Sigmoid colon (tissue), 7 donors: ENCODE results near the gene BCL2L12. TPM values are rescaled to one million over a fixed set of nuclear protein-coding genes. Genes with fewer than 3 reads are reported as not detected.
"Not testable (repeated sequence)": the region's sequence is repeated elsewhere in the genome, so short reads cannot be mapped to it uniquely, and the experiment has no call there.

ENCODE experiments used
- DNase-seq: peaks from one replicate; pipeline ENCODE4 v3.0.0-alpha.2; 2019
- H3K27ac ChIP-seq, 4 donors: fragments of 200-600 bp; sonication (generic); one replicate each; pipeline ENCODE4 v1.5.1; 2016 to 2019; ENCODE audit warnings: mild to moderate bottlenecking in 1 of 4
- H3K27me3 ChIP-seq, 3 donors: fragments of 200-600 bp; sonication (generic); one replicate each; pipeline ENCODE4 v1.5.1; 2019; ENCODE audit warnings: mild to moderate bottlenecking in 1 of 3
- H3K36me3 ChIP-seq, 4 donors: fragments of 200-600 bp; sonication (generic); one replicate each; pipeline ENCODE4 v1.5.1; 2016 to 2019
- H3K4me1 ChIP-seq, 4 donors: fragments of 200-600 bp; sonication (generic); one replicate each; pipeline ENCODE4 v1.5.1; 2017 to 2019
- H3K4me3 ChIP-seq, 4 donors: fragments of 200-600 bp; sonication (generic); one replicate each; pipeline ENCODE4 v1.5.1; 2017 to 2019; ENCODE audit warnings: mild to moderate bottlenecking in 2 of 4, moderate library complexity in 1 of 4
- H3K9me3 ChIP-seq, 4 donors: fragments of 200-600 bp in 3 of 4; sonication (generic) in 3 of 4; one replicate each; pipeline versions ENCODE4 v1.5.1 to v1.6.1; 2013 to 2019
- EP300 ChIP-seq, 4 donors: sonication (generic); formaldehyde crosslinking; IDR thresholded peaks; one replicate each; pipeline ENCODE4 v1.6.1; 2017; ENCODE audit warnings: antibody characterized with exemption in 4 of 4
- POLR2A ChIP-seq, 2 donors: fragments of 450-650 bp; IDR thresholded peaks; one replicate each; pipeline ENCODE4 v1.6.1; 2016; ENCODE audit warnings: antibody characterized with exemption in 2 of 2, mild to moderate bottlenecking in 2 of 2, moderate library complexity in 2 of 2
- POLR2AphosphoS5 ChIP-seq, 4 donors: sonication (generic); formaldehyde crosslinking; IDR thresholded peaks; one replicate each; pipeline ENCODE4 v1.6.1; 2017; ENCODE audit warnings: antibody characterized with exemption in 4 of 4
- WGBS, 2 donors: extraction: QIAGEN DNeasy Blood & Tissue Kit; methylation state at CpG; one replicate each; pipeline ENCODE4 v1.1.7; 2013; 5-methylcytosine and 5-hydroxymethylcytosine counted together
- intact Hi-C: fragments of 100-400 bp; cut with DNase I; formaldehyde crosslinking; loops from one replicate; pipeline ENCODE4 v1.15.1; 2023
- polyA plus RNA-seq, 3 donors: library from polyadenylated mRNA; stranded (reverse); fragments of 200-250 nt; gene quantifications; one replicate each; pipeline ENCODE4 v1.2.3, GENCODE V29; 2013
- total RNA-seq, 4 donors: library from RNA; depleted of rRNA; stranded (reverse); fragments of >200 nt; gene quantifications; one replicate each; pipeline ENCODE4 v1.1.0, GENCODE V29; 2016
- TF ChIP-seq, protein P1 (sequence below), 4 experiments: fragments of 450-650 bp in 3 of 4; fragments of 200-600 bp in 1 of 4; IDR thresholded peaks; one replicate each; pipeline ENCODE4 v1.5.1; 2016 to 2019; ENCODE audit warnings: antibody characterized with exemption in 4 of 4, mild to moderate bottlenecking in 3 of 4, moderate library complexity in 2 of 4
- donor health status: healthy with polysubstance abuse.
- donor health status: Bipolar disorder and iron deficiency.
- donor health status: healthy.

The BCL2L12 gene
- total and polyA plus RNA-seq, 7 donors = 4.6 to 43.6 (median 9.0) TPM

DNA sequence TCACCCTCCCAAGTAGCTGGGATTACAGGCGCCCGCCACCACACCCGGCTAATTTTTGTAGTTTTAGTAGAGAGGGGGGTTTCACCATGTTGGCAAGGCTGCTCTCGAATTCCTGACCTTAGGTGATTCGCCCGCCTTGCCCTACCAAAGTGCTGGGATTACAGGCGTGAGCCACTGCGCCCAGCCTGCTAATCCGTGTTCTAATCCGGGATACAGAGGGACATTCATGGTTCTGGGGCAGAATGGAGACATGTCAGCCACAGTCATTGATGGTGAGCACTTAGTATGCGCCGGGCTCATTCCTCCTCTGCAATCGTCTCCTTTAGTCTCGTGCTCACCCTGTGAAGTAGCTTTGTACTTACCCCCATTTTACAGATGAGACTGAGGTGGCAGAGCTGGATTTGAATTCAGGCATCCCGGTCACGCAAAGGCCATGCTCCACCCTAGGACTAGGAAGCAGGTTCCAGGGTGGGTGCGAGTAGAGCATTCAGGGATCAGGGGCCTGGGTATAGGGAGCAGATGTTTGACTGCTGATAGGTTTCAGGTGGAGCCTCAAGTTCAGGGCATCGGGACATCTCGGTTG, 34.0 kb upstream of the BCL2L12 start:
- Histone ChIP-seq H3K4me1 (peaks cover 0 to 27% (median 21%) of the 10 kb centered on the region in 4 donors), H3K9me3 (no peaks in the 10 kb centered on the region), H3K27ac (peak overlapping the region in 1 of 4 donors; percentile 54), H3K4me3 (no peak overlapping the region), H3K27me3 (no peaks in the 10 kb centered on the region), H3K36me3 (peaks cover 0 to 32% (median 14%) of the 10 kb centered on the region in 4 donors)
- 83 to 91% methylated on average over 19 of the region's 19 CpGs for WGBS, 2 donors
- no peak for DNase-seq
- TF ChIP-seq, protein P1, sequence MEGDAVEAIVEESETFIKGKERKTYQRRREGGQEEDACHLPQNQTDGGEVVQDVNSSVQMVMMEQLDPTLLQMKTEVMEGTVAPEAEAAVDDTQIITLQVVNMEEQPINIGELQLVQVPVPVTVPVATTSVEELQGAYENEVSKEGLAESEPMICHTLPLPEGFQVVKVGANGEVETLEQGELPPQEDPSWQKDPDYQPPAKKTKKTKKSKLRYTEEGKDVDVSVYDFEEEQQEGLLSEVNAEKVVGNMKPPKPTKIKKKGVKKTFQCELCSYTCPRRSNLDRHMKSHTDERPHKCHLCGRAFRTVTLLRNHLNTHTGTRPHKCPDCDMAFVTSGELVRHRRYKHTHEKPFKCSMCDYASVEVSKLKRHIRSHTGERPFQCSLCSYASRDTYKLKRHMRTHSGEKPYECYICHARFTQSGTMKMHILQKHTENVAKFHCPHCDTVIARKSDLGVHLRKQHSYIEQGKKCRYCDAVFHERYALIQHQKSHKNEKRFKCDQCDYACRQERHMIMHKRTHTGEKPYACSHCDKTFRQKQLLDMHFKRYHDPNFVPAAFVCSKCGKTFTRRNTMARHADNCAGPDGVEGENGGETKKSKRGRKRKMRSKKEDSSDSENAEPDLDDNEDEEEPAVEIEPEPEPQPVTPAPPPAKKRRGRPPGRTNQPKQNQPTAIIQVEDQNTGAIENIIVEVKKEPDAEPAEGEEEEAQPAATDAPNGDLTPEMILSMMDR (IDR thresholded peaks at IDR 0.05) = no peak
- peak in 2 of 4 donors; percentile 14 to 36 for TF ChIP-seq POLR2AphosphoS5 (IDR thresholded peaks at IDR 0.05)
- intact Hi-C loops = no loop called here

DNA sequence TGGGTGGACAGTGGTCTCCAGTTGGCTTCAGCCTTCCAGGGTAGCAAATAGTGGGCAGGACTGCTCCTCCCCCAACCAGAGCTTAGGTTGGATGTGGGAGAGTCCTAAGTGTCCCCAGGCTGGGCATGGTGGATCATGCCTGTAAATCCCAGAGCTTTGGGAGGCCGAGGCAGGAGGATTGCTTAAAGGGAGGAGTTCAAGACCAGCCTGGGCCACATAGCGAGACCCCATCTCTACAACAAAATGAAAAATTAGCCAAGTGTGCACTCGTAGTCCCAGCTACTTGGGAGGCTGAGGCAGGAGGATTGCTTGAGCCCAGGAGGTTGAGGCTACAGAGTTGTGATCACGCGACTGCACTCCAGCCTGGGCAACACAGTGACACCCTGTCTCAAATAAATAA, 33.2 kb upstream of the BCL2L12 start:
- Histone ChIP-seq H3K27ac (no peak overlapping the region), H3K27me3 (no peaks in the 10 kb centered on the region), H3K4me1 (peaks cover 0 to 34% (median 28%) of the 10 kb centered on the region in 4 donors), H3K36me3 (peaks cover 0 to 27% (median 11%) of the 10 kb centered on the region in 4 donors), H3K4me3 (no peak overlapping the region), H3K9me3 (no peaks in the 10 kb centered on the region)
- no peak for DNase-seq
- intact Hi-C loops = no loop called here
- 90 to 93% methylated on average over 5 of the region's 5 CpGs for WGBS, 2 donors
- TF ChIP-seq, protein P1 (IDR thresholded peaks at IDR 0.05) = no peak
- peak in 1 of 4 donors; percentile 2 for TF ChIP-seq POLR2AphosphoS5 (IDR thresholded peaks at IDR 0.05)

DNA sequence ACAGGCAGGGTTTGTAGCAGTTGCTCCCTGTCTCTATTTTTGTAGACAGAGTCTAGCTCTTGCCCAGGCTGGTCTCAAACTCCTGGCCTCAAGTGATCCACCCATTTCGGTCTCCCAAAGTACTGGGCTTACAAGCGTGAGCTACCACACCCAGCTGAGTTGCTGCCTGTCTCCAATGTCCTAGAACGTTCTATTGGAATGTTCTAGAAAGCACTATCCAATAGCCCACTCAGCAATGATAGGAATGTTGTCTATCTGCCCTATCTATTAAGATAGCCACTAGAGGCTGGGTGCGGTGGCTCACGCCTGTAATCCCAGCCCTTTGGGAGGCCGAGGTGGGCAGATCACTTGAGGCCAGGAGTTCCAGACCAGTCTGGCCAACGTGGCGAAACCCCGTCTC, 32.5 kb upstream of the BCL2L12 start:
- H3K4me3 ChIP-seq, intact Hi-C loops, H3K27me3 ChIP-seq, H3K27ac ChIP-seq, H3K9me3 ChIP-seq, DNase-seq: not testable (repeated sequence)
- WGBS, 2 donors = 64 to 82% methylated on average over 9 of the region's 9 CpGs
- Histone ChIP-seq H3K36me3 (peaks cover 0 to 27% (median 11%) of the 10 kb centered on the region in 4 donors), H3K4me1 (peaks cover 0 to 41% (median 35%) of the 10 kb centered on the region in 4 donors)
- peak in 1 of 4 donors; percentile 18 for TF ChIP-seq POLR2AphosphoS5 (IDR thresholded peaks at IDR 0.05)

GRCh38 chr19:49635530-49636232, 30.1 kb upstream of the BCL2L12 start:
- H3K27ac ChIP-seq = peak overlapping the region; percentile 19 to 100 (median 27)
- intact Hi-C loops = no loop called here
- DNase-seq = no peak

More at GRCh38 chr19:49635530-49636232, 30.1 kb upstream of the BCL2L12 start:
- WGBS, 2 donors = 61 to 69% methylated on average over 24 of the region's 24 CpGs
- H3K27me3 ChIP-seq = no peaks in the 10 kb centered on the region
- H3K9me3 ChIP-seq = no peaks in the 10 kb centered on the region
- H3K4me3 ChIP-seq = no peak overlapping the region
- TF ChIP-seq POLR2A (IDR thresholded peaks at IDR 0.05) (no peak), EP300 (IDR thresholded peaks at IDR 0.05) (no peak), POLR2AphosphoS5 (IDR thresholded peaks at IDR 0.05) (no peak)
- TF ChIP-seq, protein P1 (IDR thresholded peaks at IDR 0.05) = no peak
- peaks cover 0 to 22% (median 11%) of the 10 kb centered on the region in 4 donors for H3K36me3 ChIP-seq
- H3K4me1 ChIP-seq = peaks cover 0 to 50% (median 41%) of the 10 kb centered on the region in 4 donors
